CD4-positive, alpha-beta T cell treated with Interleukin-2 at 100 ng/mL for 4 hours (primary cell): ENCODE data around the gene BTBD9.

Experiments
- DNase-seq: peaks from one replicate; pipeline ENCODE4 v3.0.0-alpha.2; 2020; ENCODE audit warnings: low spot score

The BTBD9 gene

DNA sequence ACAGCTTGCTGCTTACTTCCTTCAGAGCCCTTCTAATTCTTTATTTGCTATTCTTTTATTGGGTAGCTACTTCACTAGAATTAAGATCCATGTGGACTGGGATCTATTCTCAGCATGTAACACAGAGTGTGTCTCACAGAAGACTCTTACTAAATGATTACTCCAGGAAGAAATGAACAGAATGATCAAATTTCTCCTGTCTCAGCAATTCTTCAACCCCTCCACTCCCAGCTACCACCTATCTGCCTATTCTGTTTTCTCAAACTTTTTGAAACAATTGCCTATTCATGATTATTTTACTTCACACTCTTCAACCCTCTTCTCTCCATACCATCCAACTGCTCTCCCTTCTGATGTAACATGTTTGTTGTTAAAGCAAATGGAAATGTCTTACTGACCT lies 132.6 kb downstream of the BTBD9 start:
- no peak for DNase-seq

- no peak for DNase-seq
These were observed 133.9 kb downstream of the BTBD9 start for GRCh38 chr6:38505826-38506225.

- no peak for DNase-seq
These were observed 134.7 kb downstream of the BTBD9 start for GRCh38 chr6:38504996-38505395.

GRCh38 chr6:38503960-38504682 lies 135.6 kb downstream of the BTBD9 start:
- DNase-seq: no peak

GRCh38 chr6:38503032-38503773 lies 136.5 kb downstream of the BTBD9 start:
- DNase-seq: no peak

DNA sequence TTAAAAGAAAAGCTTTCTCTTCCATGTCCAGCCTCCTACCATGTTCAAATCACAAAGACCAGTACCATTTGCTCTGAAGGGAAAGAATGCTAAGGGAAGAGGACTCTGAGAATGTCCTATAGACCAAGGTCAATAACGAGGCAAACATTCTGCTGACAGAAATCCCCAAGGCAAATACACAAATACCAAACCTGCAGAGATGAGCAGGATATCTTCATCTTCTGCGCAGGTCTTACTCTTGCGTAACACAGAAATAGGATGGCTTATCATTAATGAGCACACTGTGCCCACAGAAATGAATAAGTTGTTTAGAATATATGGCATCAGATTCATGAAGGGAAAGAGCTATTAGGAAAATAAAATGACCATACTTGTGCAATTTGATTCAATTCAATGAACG lies 137.3 kb downstream of the BTBD9 start:
- DNase-seq: no peak

- DNase-seq: no peak
These were observed 137.8 kb downstream of the BTBD9 start for GRCh38 chr6:38501931-38502330.

DNA sequence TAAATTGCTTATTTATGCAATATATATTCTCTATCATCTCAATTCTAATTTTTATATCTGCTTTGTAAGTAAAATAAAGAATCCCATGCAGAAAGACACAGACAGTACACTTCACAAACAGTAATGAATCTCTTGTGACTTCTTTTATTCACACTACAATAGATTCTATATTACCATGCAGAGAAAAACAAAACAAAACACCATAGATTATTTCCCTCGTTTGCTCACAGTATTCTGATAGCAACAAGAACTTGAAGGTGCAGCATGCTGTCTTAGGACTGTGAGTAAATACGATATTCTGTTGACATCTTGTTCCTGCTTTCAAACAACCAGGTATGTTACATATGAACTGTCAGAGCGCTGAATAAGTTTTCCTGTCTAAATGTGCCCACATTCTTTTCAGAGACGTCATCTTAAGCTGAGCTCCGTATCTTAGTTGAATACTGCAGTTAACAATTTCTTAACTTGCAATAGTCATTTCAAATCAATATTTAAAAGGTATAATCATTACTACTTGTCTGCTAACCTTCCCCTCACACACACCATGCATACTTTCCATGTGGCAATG lies 140.1 kb downstream of the BTBD9 start:
- no peak for DNase-seq

DNA sequence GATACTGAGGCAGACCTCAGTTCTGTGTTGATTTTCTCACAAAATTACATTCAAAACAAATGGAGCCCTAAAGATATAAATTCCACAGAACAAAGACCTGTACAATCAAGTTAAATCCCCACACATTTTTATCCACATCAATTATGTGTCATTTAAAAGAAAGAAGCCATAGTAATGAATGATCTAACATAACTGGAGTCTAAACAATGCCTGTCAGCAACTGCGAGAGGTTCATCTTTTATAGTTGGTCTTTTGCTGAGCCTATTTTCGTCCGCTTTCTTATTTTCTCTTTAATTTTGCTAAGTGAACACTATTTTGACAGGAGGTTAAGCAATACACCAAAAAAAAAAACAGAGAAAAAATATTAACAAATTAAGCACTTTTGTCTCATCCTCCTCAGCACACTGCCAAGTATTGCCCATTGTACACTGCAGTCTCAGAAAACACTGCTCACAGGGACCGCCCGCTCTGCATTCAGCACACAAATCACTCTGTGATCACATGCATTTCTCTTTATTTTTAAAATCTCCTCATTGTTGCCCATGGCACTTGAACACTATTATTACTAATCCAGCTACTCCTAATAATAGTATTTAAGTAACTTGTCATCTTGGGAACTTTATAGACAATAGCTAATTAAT lies 140.8 kb downstream of the BTBD9 start:
- no peak for DNase-seq

DNA sequence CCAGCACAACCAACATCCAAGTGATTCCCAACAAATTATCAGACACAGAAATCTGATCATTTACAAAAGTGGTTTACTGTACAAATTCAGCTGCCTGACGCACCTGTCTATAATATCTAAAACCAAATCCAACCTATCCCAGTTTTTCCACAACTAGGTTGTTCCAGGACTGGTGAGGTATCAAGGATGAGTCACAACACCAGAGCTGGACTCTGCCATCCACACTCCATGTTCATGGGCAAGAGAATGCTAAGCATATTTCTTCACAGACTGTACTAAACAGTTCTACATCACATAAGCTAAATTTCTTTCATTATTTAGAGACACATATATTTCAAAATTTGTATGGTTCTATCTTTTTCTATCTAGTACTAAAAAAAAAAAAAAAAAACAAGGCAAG lies 141.6 kb downstream of the BTBD9 start:
- no peak for DNase-seq

GRCh38 chr6:38497546-38497945 lies 142.2 kb downstream of the BTBD9 start:
- no peak for DNase-seq

GRCh38 chr6:38495922-38496635 lies 143.7 kb downstream of the BTBD9 start:
- no peak for DNase-seq

GRCh38 chr6:38495518-38495917 lies 144.2 kb downstream of the BTBD9 start:
- DNase-seq: no peak

- DNase-seq: peak; percentile 77
These were observed 145.7 kb downstream of the BTBD9 start for GRCh38 chr6:38493931-38494547.

DNA sequence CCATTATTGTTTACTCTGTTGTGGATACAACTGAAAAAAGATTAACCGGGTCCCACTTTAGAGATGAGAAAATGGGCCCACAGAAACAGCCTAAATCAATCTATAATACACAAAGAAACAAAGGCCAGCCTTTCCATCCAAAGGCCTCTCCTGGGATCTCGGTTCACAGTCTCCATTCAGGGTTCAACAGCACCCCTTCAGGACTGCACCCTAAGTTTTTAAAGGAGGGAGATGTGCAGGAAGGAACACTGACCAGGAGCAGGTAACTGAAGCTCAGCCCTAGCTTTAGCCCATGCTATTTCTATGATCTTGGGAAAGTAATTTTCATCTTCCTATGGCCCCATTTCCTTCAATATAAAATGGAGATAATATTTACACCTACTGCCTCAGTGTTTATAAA lies 147.7 kb downstream of the BTBD9 start:
- no peak for DNase-seq

DNA sequence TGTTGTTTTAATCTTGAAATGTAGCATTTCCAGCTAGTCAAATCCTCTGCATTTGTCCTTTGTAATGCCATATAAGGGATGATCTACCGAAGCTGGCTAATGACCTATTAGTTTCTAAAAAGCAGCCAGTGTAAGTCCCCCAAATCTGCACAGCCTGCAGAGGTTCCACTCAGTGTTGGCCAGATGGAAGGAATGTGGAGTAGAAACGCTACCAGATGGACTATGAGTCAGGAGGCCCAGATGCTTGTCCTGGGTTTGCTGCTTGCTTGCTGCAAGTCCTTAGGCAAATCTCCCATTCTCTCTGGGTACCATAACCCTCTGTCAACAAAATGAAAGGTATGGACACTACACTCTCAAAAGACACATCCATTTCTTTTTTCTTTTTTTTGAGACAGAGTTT lies 149.8 kb downstream of the BTBD9 start:
- no peak for DNase-seq

DNA sequence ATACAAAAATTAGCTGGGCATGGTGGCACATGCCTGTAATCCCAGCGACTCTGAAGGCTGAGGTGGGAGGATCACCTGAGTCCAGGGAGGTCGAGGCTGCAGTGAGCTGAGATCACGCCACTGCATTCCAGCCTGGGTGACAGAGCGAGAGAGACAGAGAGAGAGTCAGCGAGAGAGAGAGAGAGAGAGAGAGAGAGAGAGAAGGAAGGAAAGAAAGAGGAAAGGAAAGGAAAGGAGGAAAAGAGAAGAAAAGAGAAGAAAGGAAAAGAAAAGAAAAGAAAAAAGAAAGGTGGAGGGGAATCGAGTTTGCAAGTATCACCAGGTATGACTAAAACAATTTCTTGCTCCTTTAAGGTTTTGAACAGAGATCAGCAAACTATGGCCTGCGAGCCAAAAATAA lies 152.3 kb downstream of the BTBD9 start:
- DNase-seq: no peak

DNA sequence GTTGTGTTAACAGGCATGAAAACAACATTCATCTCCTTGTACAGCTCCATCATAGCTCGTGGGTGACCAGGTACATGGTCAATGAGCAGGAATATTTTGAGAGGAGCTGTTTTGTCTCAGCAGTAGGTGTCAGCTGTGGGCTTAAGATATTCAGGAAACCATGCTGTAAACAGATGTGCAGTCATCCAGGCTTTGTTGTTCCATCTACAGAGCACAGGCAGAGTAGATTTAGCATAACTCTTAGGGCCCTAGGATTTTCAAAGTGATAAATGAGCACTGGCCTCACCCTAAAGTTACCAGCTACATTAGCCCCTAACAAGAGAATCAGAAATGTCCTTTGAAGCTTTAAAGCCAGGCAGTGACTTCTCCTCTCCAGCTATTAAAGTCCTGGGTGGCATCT lies 154.2 kb downstream of the BTBD9 start:
- no peak for DNase-seq

GRCh38 chr6:38484656-38485055 lies 155.1 kb downstream of the BTBD9 start:
- no peak for DNase-seq

DNA sequence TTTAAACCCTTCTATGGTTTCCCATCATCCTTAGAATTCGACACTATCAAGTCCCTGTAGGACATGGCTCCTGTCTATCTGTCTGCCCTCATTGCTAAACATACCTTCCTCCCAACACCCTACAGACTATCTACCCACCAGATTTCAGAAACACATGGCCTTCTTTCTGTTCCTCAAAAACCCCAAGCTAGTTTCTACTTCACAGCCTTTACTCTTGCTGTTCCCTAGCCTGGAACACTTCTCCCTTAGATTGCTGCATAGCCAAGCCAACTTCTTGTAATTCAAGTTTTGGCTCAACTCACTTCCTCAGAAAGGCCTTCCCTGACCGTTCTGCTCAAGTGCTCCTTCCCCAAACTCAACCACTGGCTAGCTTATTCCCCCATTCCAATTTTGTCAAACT lies 156.2 kb downstream of the BTBD9 start:
- DNase-seq: no peak

DNA sequence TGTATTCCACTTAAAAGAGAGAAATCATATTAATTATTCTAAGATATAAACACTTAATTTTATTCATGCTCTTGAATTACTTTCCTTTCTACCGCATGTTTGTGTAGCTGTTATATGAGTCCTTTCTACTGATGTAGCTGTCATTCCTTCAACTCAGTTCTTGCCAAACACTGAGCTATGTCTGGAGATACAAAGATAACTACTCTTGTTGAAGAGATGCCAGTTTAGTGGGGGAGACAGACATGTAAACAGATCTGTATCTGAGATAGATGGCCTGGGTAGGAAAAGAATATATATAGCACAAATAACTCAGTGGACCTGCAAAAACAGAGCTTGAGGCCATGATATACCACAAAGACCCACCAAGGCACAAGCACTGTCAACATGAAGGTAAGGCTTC lies 157.3 kb downstream of the BTBD9 start:
- DNase-seq: no peak

GRCh38 chr6:38481851-38482250 lies 157.9 kb downstream of the BTBD9 start:
- no peak for DNase-seq
